K562 (cell line): ENCODE data around the gene TMEM217. TPM values are rescaled to one million over a fixed set of nuclear protein-coding genes. Genes with fewer than 3 reads are reported as not detected.

Experiments
- CREB3L1 ChIP-seq: fragments of 450-650 bp; IDR thresholded peaks from 2 replicates; pipeline ENCODE4 v1.6.1; 2014; ENCODE audit warnings: low read depth, mild to moderate bottlenecking, moderate library complexity, borderline replicate concordance
- FOSL1 ChIP-seq: fragments of 200-800 bp; sonication (Bioruptor generic); conservative IDR thresholded peaks from 2 replicates; pipeline ENCODE4 v1.6.1; 2016; ENCODE audit warnings: missing genetic modification characterization, missing compliant biosample characterization
- HINFP ChIP-seq: fragments of 450-650 bp; conservative IDR thresholded peaks from 2 replicates; pipeline ENCODE4 v1.6.1; 2016; ENCODE audit warnings: missing genetic modification characterization, low read depth, mild to moderate bottlenecking, control low read depth, missing compliant biosample characterization
- HIVEP1 ChIP-seq: fragments of 250-450 bp; sonication (Bioruptor Pico); IDR thresholded peaks from 2 replicates; pipeline ENCODE4 v1.4.0; 2020; ENCODE audit warnings: mild to moderate bottlenecking
- HSF4 ChIP-seq: fragments of 250-450 bp; sonication (Bioruptor Pico); IDR thresholded peaks from 2 replicates; pipeline ENCODE4 v2.1.2; 2022; ENCODE audit warnings: mild to moderate bottlenecking, moderate library complexity, borderline replicate concordance
- RB1 ChIP-seq: fragments of 450-650 bp; IDR thresholded peaks from 2 replicates; pipeline ENCODE4 v1.6.1; 2017; ENCODE audit warnings: low read depth, mild to moderate bottlenecking
- TFAP4 ChIP-seq: sonication (generic); formaldehyde crosslinking; IDR thresholded peaks from 2 replicates; pipeline ENCODE4 v1.8.0; 2022; ENCODE audit warnings: missing genetic modification reagents, mild to moderate bottlenecking, moderate library complexity, borderline replicate concordance
- ZNF263 ChIP-seq: sonication (generic); formaldehyde crosslinking; IDR thresholded peaks from 2 replicates; pipeline ENCODE4 v1.8.0; 2022; ENCODE audit warnings: mild to moderate bottlenecking, missing genetic modification reagents, borderline replicate concordance
- ZNF592 ChIP-seq: fragments of 450-650 bp; IDR thresholded peaks from 2 replicates; pipeline ENCODE4 v1.6.1; 2017; ENCODE audit warnings: antibody characterized with exemption, mild to moderate bottlenecking
- polyA plus RNA-seq, 8 experiments: library from polyadenylated mRNA; depleted of rRNA in 4 of 8; stranded (reverse) in 5 of 8; unstranded in 3 of 8; fragments of >200 nt; fragmentation: Nextera tagmentation in 2 of 8; fragmentation: Illumina TruSeq in 1 of 8; extraction: Ambion mirVana in 2 of 8; extraction: Trizol in 1 of 8; gene quantifications; 2 replicates each; pipeline versions ENCODE4 v1.2.1 to v1.2.3, GENCODE V29; 2011 to 2014; ENCODE audit warnings: inconsistent platforms in 1 of 8, missing spikeins in 1 of 8
- total RNA-seq, 7 experiments: library from RNA; depleted of rRNA in 6 of 7; stranded (reverse); fragments of >200 nt in 6 of 7; fragmentation: Illumina TruSeq in 2 of 7; extraction: Trizol in 2 of 7; gene quantifications; 2 replicates each; pipeline versions ENCODE4 v1.2.1 to v1.2.3, GENCODE V29; 2011 to 2021; ENCODE audit warnings: low replicate concordance in 1 of 7

TMEM217 gene
- total and polyA plus RNA-seq, 9 of the 15 experiments (the other 6 are each of a cell fraction or from before 2014, with no cell fraction given) = 1.3 to 8.0 (median 1.9) TPM

- TF ChIP-seq CREB3L1 (peak; percentile 40; the same call in 1 of the 2 replicates), HSF4 (peak; percentile 68; the same call in 1 of the 2 replicates), ZNF592 (peak; percentile 93), HINFP (tag) (no peak), FOSL1 (tag) (peak; percentile 53; the same call in 1 of the 2 replicates), ZNF263 (CRISPR knock-in tag) (peak; percentile 26; the same call in 1 of the 2 replicates), HIVEP1 (CRISPR knock-in tag) (0 out of 2 replicates have a peak, but pooled peaks have one; percentile 34), TFAP4 (CRISPR knock-in tag) (peak; percentile 92), RB1 (peak; percentile 90; the same call in 1 of the 2 replicates)
These were observed 47.5 kb downstream of the TMEM217 start (continued) for GRCh38 chr6:37210313-37210968.
